Measurements from ENCODE around the gene RAP1A. TPM values are rescaled to one million over a fixed set of nuclear protein-coding genes. Genes with fewer than 3 reads are reported as not detected.

RAP1A gene
- polyA plus RNA-seq, 1 of the 3 experiments (the other 2 are of a cell fraction): 17.7 TPM

DNA sequence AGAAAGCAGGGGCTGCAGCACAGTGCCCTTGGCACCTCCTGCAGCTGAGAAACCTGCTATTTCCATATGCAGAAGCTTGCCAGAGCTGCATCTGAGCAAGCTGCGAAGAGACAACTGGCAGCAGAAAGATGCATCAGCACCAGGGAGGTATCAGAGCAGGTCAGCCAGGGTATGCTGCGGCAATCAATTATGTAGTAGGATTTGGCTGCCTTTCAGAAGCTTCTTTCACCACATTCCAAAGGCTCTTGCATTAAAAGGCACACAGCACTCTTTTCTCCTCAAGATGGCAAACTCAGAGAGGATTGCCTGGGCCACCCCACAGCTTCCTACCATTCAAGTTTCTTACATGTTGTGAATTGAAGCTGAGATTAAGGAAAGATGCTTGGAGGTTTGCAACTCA, 47.6 kb upstream of the RAP1A start (continued):
- TF ChIP-seq, protein P1, sequence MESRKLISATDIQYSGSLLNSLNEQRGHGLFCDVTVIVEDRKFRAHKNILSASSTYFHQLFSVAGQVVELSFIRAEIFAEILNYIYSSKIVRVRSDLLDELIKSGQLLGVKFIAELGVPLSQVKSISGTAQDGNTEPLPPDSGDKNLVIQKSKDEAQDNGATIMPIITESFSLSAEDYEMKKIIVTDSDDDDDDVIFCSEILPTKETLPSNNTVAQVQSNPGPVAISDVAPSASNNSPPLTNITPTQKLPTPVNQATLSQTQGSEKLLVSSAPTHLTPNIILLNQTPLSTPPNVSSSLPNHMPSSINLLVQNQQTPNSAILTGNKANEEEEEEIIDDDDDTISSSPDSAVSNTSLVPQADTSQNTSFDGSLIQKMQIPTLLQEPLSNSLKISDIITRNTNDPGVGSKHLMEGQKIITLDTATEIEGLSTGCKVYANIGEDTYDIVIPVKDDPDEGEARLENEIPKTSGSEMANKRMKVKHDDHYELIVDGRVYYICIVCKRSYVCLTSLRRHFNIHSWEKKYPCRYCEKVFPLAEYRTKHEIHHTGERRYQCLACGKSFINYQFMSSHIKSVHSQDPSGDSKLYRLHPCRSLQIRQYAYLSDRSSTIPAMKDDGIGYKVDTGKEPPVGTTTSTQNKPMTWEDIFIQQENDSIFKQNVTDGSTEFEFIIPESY (IDR thresholded peaks at IDR 0.05; ENCODE audit: borderline replicate concordance, low read depth): no peak
- TF ChIP-seq GATA2 (CRISPR knock-in tag; IDR thresholded peaks at IDR 0.05) (no peak), EZH2phosphoT487 (IDR thresholded peaks at IDR 0.05; ENCODE audit: borderline replicate concordance, low read depth) (no peak), MXI1 (IDR thresholded peaks at IDR 0.05; ENCODE audit: low read depth, low read length) (no peak)
- TF ChIP-seq, protein P2, sequence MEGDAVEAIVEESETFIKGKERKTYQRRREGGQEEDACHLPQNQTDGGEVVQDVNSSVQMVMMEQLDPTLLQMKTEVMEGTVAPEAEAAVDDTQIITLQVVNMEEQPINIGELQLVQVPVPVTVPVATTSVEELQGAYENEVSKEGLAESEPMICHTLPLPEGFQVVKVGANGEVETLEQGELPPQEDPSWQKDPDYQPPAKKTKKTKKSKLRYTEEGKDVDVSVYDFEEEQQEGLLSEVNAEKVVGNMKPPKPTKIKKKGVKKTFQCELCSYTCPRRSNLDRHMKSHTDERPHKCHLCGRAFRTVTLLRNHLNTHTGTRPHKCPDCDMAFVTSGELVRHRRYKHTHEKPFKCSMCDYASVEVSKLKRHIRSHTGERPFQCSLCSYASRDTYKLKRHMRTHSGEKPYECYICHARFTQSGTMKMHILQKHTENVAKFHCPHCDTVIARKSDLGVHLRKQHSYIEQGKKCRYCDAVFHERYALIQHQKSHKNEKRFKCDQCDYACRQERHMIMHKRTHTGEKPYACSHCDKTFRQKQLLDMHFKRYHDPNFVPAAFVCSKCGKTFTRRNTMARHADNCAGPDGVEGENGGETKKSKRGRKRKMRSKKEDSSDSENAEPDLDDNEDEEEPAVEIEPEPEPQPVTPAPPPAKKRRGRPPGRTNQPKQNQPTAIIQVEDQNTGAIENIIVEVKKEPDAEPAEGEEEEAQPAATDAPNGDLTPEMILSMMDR (IDR thresholded peaks at IDR 0.05): no peak
- TF ChIP-seq, protein P3, sequence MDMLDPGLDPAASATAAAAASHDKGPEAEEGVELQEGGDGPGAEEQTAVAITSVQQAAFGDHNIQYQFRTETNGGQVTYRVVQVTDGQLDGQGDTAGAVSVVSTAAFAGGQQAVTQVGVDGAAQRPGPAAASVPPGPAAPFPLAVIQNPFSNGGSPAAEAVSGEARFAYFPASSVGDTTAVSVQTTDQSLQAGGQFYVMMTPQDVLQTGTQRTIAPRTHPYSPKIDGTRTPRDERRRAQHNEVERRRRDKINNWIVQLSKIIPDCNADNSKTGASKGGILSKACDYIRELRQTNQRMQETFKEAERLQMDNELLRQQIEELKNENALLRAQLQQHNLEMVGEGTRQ (IDR thresholded peaks at IDR 0.05; ENCODE audit: borderline replicate concordance, low read depth, low read length): no peak

DNA sequence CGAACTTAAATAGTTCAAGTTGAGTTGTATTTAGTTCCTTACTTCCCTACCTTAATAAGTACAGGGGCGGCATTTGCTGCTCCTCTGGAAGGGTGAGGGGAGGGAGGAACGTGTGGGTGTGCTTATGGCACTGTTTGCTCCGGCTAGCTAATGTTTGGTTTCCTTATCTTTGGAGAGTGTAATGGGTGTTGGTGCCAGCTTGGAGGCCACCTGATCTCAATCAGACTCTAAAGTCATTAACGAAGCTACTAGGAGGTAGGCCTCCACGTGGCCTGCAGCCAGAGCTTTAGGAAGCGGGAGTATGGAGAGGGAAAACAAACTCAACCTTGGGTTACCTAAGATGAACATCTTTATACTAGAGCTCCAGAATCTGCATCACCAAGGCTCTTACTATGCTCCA, 43.0 kb upstream of the RAP1A start:
- Histone ChIP-seq H3K9me3 (no peaks in the 10 kb centered on the region), H3K4me1 (ENCODE audit: control insufficient read depth in 1 of 2, insufficient read depth in 2 of 2, low read depth in 1 of 2, low read length in 1 of 2) (peaks cover 4 to 10% of the 10 kb centered on the region in 2 experiments), H3K9me2 (no peaks in the 10 kb centered on the region), H3K9ac (no peak overlapping the region), H3K27ac (ENCODE audit: low read depth in 2 of 2, low read length in 1 of 2) (no peak overlapping the region), H3K4me3 (ENCODE audit: low read depth in 2 of 2, low read length in 1 of 2) (no peak overlapping the region), H3K4me2 (no peak overlapping the region), H3F3A (replicated peaks; ENCODE audit: insufficient read depth) (peaks cover 8% of the 10 kb centered on the region), H3K27me3 (ENCODE audit: insufficient read depth) (no peaks in the 10 kb centered on the region), H4K20me1 (ENCODE audit: insufficient read depth) (no peaks in the 10 kb centered on the region), H3K79me2 (ENCODE audit: insufficient read depth) (no peaks in the 10 kb centered on the region), H3K36me3 (replicated peaks in 1 of 2; ENCODE audit: control insufficient read depth in 1 of 2, insufficient read depth in 2 of 2, low read length in 1 of 2) (no peaks in the 10 kb centered on the region), H2AFZ (ENCODE audit: low read depth) (no peak overlapping the region)
- 78% methylated on average over 7 of the region's 7 CpGs for WGBS (ENCODE audit: low lambda C conversion rate)
- ChIA-PET CTCF (no interaction called here), POLR2A (no interaction called here)
- no peak for DNase-seq
- TF ChIP-seq TEAD4 (IDR thresholded peaks at IDR 0.05; ENCODE audit: borderline replicate concordance, insufficient read depth): no peak
- no peak for TF ChIP-seq SMC3 (IDR thresholded peaks at IDR 0.05; ENCODE audit: low read depth, low read length)
- no peak for TF ChIP-seq FOXJ3 (CRISPR knock-in tag; IDR thresholded peaks at IDR 0.05)
- no peak for TF ChIP-seq TAF1 (IDR thresholded peaks at IDR 0.05; ENCODE audit: borderline replicate concordance, low read depth, low read length)
- no peak for TF ChIP-seq CHD2 (IDR thresholded peaks at IDR 0.05; ENCODE audit: low read length, partially characterized antibody)
- no peak for TF ChIP-seq MXI1 (IDR thresholded peaks at IDR 0.05; ENCODE audit: low read depth, low read length)
- TF ChIP-seq, protein P4, sequence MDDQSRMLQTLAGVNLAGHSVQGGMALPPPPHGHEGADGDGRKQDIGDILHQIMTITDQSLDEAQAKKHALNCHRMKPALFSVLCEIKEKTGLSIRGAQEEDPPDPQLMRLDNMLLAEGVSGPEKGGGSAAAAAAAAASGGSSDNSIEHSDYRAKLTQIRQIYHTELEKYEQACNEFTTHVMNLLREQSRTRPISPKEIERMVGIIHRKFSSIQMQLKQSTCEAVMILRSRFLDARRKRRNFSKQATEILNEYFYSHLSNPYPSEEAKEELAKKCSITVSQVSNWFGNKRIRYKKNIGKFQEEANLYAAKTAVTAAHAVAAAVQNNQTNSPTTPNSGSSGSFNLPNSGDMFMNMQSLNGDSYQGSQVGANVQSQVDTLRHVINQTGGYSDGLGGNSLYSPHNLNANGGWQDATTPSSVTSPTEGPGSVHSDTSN (IDR thresholded peaks at IDR 0.05): no peak
- TF ChIP-seq FOSL2 (IDR thresholded peaks at IDR 0.05; ENCODE audit: borderline replicate concordance, low read depth): no peak
- TF ChIP-seq, protein P1 (IDR thresholded peaks at IDR 0.05; ENCODE audit: borderline replicate concordance, low read depth): no peak
- TF ChIP-seq, protein P5, sequence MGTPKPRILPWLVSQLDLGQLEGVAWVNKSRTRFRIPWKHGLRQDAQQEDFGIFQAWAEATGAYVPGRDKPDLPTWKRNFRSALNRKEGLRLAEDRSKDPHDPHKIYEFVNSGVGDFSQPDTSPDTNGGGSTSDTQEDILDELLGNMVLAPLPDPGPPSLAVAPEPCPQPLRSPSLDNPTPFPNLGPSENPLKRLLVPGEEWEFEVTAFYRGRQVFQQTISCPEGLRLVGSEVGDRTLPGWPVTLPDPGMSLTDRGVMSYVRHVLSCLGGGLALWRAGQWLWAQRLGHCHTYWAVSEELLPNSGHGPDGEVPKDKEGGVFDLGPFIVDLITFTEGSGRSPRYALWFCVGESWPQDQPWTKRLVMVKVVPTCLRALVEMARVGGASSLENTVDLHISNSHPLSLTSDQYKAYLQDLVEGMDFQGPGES (IDR thresholded peaks at IDR 0.05; ENCODE audit: low read depth, low read length): no peak
- TF ChIP-seq RAD21 (IDR thresholded peaks at IDR 0.05; ENCODE audit: low read length): no peak
- no peak for TF ChIP-seq EP300 (IDR thresholded peaks at IDR 0.05; ENCODE audit: borderline replicate concordance in 1 of 2, low read depth in 1 of 2, low read length in 1 of 2)
- no peak for TF ChIP-seq RCOR1 (IDR thresholded peaks at IDR 0.05; ENCODE audit: low read length)
- TF ChIP-seq, protein P2 (IDR thresholded peaks at IDR 0.05): no peak
- no peak for TF ChIP-seq POLR2AphosphoS5 (IDR thresholded peaks at IDR 0.05; ENCODE audit: low read depth, low read length)
- TF ChIP-seq MEF2A (IDR thresholded peaks at IDR 0.05; ENCODE audit: borderline replicate concordance, low read depth): no peak
